ENCODE results near the gene MAP3K5. TPM values are rescaled to one million over a fixed set of nuclear protein-coding genes. Genes with fewer than 3 reads are reported as not detected.

MAP3K5 gene
- total RNA-seq, 1 donor from 2014 or later = 5.7 TPM

- Histone ChIP-seq H3K27me3 (ENCODE audit: control insufficient read depth, insufficient read depth, low read length) (no peaks in the 10 kb centered on the region), H3K36me3 (ENCODE audit: control insufficient read depth, insufficient read depth, low read length) (no peaks in the 10 kb centered on the region), H3K4me3 (ENCODE audit: low read depth, low read length) (no peak overlapping the region)
- no peak for TF ChIP-seq CTCF (IDR thresholded peaks at IDR 0.05; ENCODE audit: insufficient read depth, low read length, poor library complexity, severe bottlenecking)
- no peak for DNase-seq (ENCODE audit: low read depth)
Observed at GRCh38 chr6:136662347-136663237, 129.7 kb downstream of the MAP3K5 start.

- H3K27me3 ChIP-seq (ENCODE audit: control insufficient read depth, insufficient read depth, low read length) = no peaks in the 10 kb centered on the region
- no peak for TF ChIP-seq CTCF (IDR thresholded peaks at IDR 0.05; ENCODE audit: insufficient read depth, low read length, poor library complexity, severe bottlenecking)
- no peaks in the 10 kb centered on the region for H3K36me3 ChIP-seq (ENCODE audit: control insufficient read depth, insufficient read depth, low read length)
- DNase-seq (ENCODE audit: low read depth) = no peak
- H3K4me3 ChIP-seq (ENCODE audit: low read depth, low read length) = no peak overlapping the region
Observed at GRCh38 chr6:136660727-136661126, 131.6 kb downstream of the MAP3K5 start.

GRCh38 chr6:136659991-136660499 lies 132.2 kb downstream of the MAP3K5 start:
- Histone ChIP-seq H3K27me3 (ENCODE audit: control insufficient read depth, insufficient read depth, low read length) (no peaks in the 10 kb centered on the region), H3K36me3 (ENCODE audit: control insufficient read depth, insufficient read depth, low read length) (no peaks in the 10 kb centered on the region), H3K4me3 (ENCODE audit: low read depth, low read length) (no peak overlapping the region)
- DNase-seq (ENCODE audit: low read depth) = no peak
- TF ChIP-seq CTCF (IDR thresholded peaks at IDR 0.05; ENCODE audit: insufficient read depth, low read length, poor library complexity, severe bottlenecking) = no peak

- no peak for TF ChIP-seq CTCF (IDR thresholded peaks at IDR 0.05; ENCODE audit: insufficient read depth, low read length, poor library complexity, severe bottlenecking)
- Histone ChIP-seq H3K36me3 (ENCODE audit: control insufficient read depth, insufficient read depth, low read length) (no peaks in the 10 kb centered on the region), H3K27me3 (ENCODE audit: control insufficient read depth, insufficient read depth, low read length) (no peaks in the 10 kb centered on the region), H3K4me3 (ENCODE audit: low read depth, low read length) (no peak overlapping the region)
- no peak for DNase-seq (ENCODE audit: low read depth)
Observed at GRCh38 chr6:136658711-136659110, 133.6 kb downstream of the MAP3K5 start.

GRCh38 chr6:136657666-136658065 lies 134.6 kb downstream of the MAP3K5 start:
- Histone ChIP-seq H3K4me3 (ENCODE audit: low read depth, low read length) (no peak overlapping the region), H3K36me3 (ENCODE audit: control insufficient read depth, insufficient read depth, low read length) (no peaks in the 10 kb centered on the region), H3K27me3 (ENCODE audit: control insufficient read depth, insufficient read depth, low read length) (no peaks in the 10 kb centered on the region)
- no peak for DNase-seq (ENCODE audit: low read depth)
- no peak for TF ChIP-seq CTCF (IDR thresholded peaks at IDR 0.05; ENCODE audit: insufficient read depth, low read length, poor library complexity, severe bottlenecking)

Data from kidney epithelial cell (primary cell).